ENCODE measurements around the gene ZNF609.

DNA sequence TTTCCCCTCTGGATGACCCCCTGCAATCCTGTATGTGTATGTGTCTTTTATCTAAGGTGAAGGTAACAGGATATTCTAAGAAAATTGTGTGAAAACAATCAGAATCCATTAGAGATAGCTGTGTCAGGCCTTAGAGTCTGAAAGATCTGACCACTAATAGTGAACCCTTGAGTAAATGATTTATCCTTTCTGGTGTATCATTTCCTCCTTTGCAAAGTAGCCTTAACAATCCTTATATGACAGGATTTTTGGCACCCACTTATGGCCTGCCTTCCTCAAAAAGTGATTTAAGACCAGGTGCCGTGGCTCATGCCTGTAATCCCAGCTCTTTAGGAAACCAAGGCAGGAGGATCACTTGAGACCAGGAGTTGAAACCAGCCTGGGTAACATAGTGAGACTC is 204.8 kb downstream of the ZNF609 start:
- TF ChIP-seq, protein P1, sequence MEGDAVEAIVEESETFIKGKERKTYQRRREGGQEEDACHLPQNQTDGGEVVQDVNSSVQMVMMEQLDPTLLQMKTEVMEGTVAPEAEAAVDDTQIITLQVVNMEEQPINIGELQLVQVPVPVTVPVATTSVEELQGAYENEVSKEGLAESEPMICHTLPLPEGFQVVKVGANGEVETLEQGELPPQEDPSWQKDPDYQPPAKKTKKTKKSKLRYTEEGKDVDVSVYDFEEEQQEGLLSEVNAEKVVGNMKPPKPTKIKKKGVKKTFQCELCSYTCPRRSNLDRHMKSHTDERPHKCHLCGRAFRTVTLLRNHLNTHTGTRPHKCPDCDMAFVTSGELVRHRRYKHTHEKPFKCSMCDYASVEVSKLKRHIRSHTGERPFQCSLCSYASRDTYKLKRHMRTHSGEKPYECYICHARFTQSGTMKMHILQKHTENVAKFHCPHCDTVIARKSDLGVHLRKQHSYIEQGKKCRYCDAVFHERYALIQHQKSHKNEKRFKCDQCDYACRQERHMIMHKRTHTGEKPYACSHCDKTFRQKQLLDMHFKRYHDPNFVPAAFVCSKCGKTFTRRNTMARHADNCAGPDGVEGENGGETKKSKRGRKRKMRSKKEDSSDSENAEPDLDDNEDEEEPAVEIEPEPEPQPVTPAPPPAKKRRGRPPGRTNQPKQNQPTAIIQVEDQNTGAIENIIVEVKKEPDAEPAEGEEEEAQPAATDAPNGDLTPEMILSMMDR (IDR thresholded peaks at IDR 0.05): no peak
- no peak for TF ChIP-seq POLR2A (IDR thresholded peaks at IDR 0.05)
